ENCODE data around the gene IGF1R. TPM values are rescaled to one million over a fixed set of nuclear protein-coding genes. Genes with fewer than 3 reads are reported as not detected.

IGF1R gene
- total and polyA plus RNA-seq, 2 of the 8 experiments (the other 6 are each of a cell fraction or from before 2014, with no cell fraction given) = 32.9 to 109 TPM

GRCh38 chr15:98782801-98783200, 134.5 kb downstream of the IGF1R start:
- H2AK5ac ChIP-seq (ENCODE audit: low read depth, low read length) = no peak overlapping the region
- no peak overlapping the region for H2BK20ac ChIP-seq (ENCODE audit: low read length)
- no peak overlapping the region for H4K91ac ChIP-seq (replicated peaks; ENCODE audit: insufficient read length, low read length)
- FAIRE-seq (no peak), DNase-seq (ENCODE audit: low read depth in 1 of 2, low spot score in 2 of 2) (no peak)
- H2BK5ac ChIP-seq (ENCODE audit: low read depth, low read length) = no peak overlapping the region
- no peak overlapping the region for H3K4me2 ChIP-seq (ENCODE audit: insufficient read depth in 1 of 2, low read depth in 2 of 2, low read length in 2 of 2)
- H3K36me3 ChIP-seq (ENCODE audit: control insufficient read depth in 2 of 4, insufficient read depth in 4 of 4, low read length in 3 of 4) = no peaks in the 10 kb centered on the region
- no peak for TF ChIP-seq MAFK (IDR thresholded peaks at IDR 0.05; ENCODE audit: low read depth, low read length)
- no peak for TF ChIP-seq PHF8 (conservative IDR thresholded peaks at IDR 0.05; ENCODE audit: low read depth, low read length)
- no peak for TF ChIP-seq NRF1 (IDR thresholded peaks at IDR 0.05; ENCODE audit: low read depth, low read length)
- TF ChIP-seq KDM1A (IDR thresholded peaks at IDR 0.05; ENCODE audit: borderline replicate concordance, low read length) = no peak
- TF ChIP-seq TEAD4 (IDR thresholded peaks at IDR 0.05; ENCODE audit: low read depth, low read length) = no peak
- TF ChIP-seq CREB1 (IDR thresholded peaks at IDR 0.05) = no peak
- no peak for TF ChIP-seq POLR2AphosphoS5 (IDR thresholded peaks at IDR 0.05; ENCODE audit: low read depth, low read length)
- TF ChIP-seq EP300 (IDR thresholded peaks at IDR 0.05; ENCODE audit: borderline replicate concordance in 1 of 2, low read depth in 2 of 2, low read length in 2 of 2) = no peak
- no peaks in the 10 kb centered on the region for H3K9me3 ChIP-seq (ENCODE audit: insufficient read depth in 2 of 2, low read depth in 1 of 2, low read length in 1 of 2)
- no peak overlapping the region for H3K4ac ChIP-seq (replicated peaks; ENCODE audit: insufficient read length, low read depth, low read length)
- H3K27me3 ChIP-seq (replicated peaks in 1 of 4; ENCODE audit: control insufficient read depth in 3 of 4, extremely low read depth in 1 of 4, insufficient read depth in 3 of 4, low read length in 3 of 4) = no peaks in the 10 kb centered on the region
- no peak overlapping the region for H3K14ac ChIP-seq (ENCODE audit: insufficient read length)
- no peak overlapping the region for H3K9ac ChIP-seq (replicated peaks in 1 of 4; ENCODE audit: extremely low read depth in 1 of 4, low read depth in 3 of 4, low read length in 3 of 4)
- no peak overlapping the region for H2BK120ac ChIP-seq (replicated peaks; ENCODE audit: low read depth, low read length)
- no peaks in the 10 kb centered on the region; the same call in 1 of the 2 replicates for H3K23me2 ChIP-seq (ENCODE audit: low read depth, low read length)
- H4K20me1 ChIP-seq (replicated peaks in 1 of 2; ENCODE audit: control insufficient read depth in 1 of 2, insufficient read depth in 2 of 2, low read length in 2 of 2) = peaks cover 1 to 13% of the 10 kb centered on the region in 2 experiments
- no peak overlapping the region for H2AFZ ChIP-seq (ENCODE audit: low read length)
- 100% methylated on average over 1 of the region's 1 CpG; no CpG with 5 or more reads in 1 of the 2 experiments for WGBS, 2 experiments (ENCODE audit: extremely low coverage in 1 of 2, insufficient coverage in 1 of 2, insufficient read length in 1 of 2, insufficient replicate concordance in 2 of 2, low coverage in 1 of 2, low lambda C conversion rate in 2 of 2, missing lambda C conversion rate in 1 of 2)
- no peak overlapping the region for H3K23ac ChIP-seq (ENCODE audit: insufficient read length)
- no peak overlapping the region for H4K8ac ChIP-seq (ENCODE audit: extremely low read depth, insufficient read depth, low read length)
- H3K18ac ChIP-seq (ENCODE audit: extremely low read depth, low read length) = no peak overlapping the region
- peaks cover 4 to 28% (median 18%) of the 10 kb centered on the region in 4 experiments for H3K4me1 ChIP-seq (replicated peaks in 1 of 4; ENCODE audit: control insufficient read depth in 3 of 4, insufficient read depth in 4 of 4, low read length in 3 of 4)
- peaks cover 3 to 90% of the 10 kb centered on the region in 2 experiments; a peak in 3 of 4 replicates for H3K79me2 ChIP-seq (ENCODE audit: control insufficient read depth in 1 of 2, insufficient read depth in 2 of 2, low read length in 2 of 2)
- no peak overlapping the region for H3K56ac ChIP-seq (replicated peaks; ENCODE audit: insufficient read length, low read depth, low read length)
- no peak overlapping the region for H2BK12ac ChIP-seq (ENCODE audit: low read depth, low read length)
- H4K5ac ChIP-seq (ENCODE audit: insufficient read length, low read depth, low read length) = no peak overlapping the region
- ChIA-PET POLR2A (ENCODE audit: partially characterized antibody) (no interaction called here), CTCF (ENCODE audit: partially characterized antibody) (interaction anchor here (0.8 to 1.1 kb wide), 2 partner anchors 56 to 68 kb away, joined by 3 to 7 read pairs; no protein-coding TSS in a partner anchor)
- H3K79me1 ChIP-seq (ENCODE audit: low read depth, low read length) = no peaks in the 10 kb centered on the region; the same call in 1 of the 2 replicates
- H3K27ac ChIP-seq (ENCODE audit: low read depth, low read length) = no peak overlapping the region
- no peak overlapping the region for H2BK15ac ChIP-seq (ENCODE audit: low read length)
- H3K4me3 ChIP-seq (ENCODE audit: extremely low read depth in 1 of 4, insufficient read depth in 2 of 4, low read depth in 3 of 4, low read length in 4 of 4) = no peak overlapping the region
